Activated CD8-positive, alpha-beta T cell treated with anti-CD3 and anti-CD28 coated beads for 36 hours (primary cell): ENCODE measurements around the gene ZNF697. TPM values are rescaled to one million over a fixed set of nuclear protein-coding genes. Genes with fewer than 3 reads are reported as not detected.

ENCODE experiments used
- ATAC-seq: fragments of 200-7000 bp; cut with Tn5 transposase; one replicate; pipeline ENCODE4 v1.10.0; 2021; ENCODE audit warnings: mild to moderate bottlenecking, moderate library complexity
- CTCF ChIA-PET: fragments of 350-600 bp; sonication (Branson Sonifier 250); formaldehyde crosslinking; loops from one replicate; lab custom pipeline; 2021; ENCODE audit warnings: antibody characterized with exemption; lab: Charles Lee
- POLR2A ChIA-PET: fragments of 350-600 bp; sonication (Branson Sonifier 250); formaldehyde crosslinking; loops from one replicate; lab custom pipeline; 2021; ENCODE audit warnings: antibody characterized with exemption; lab: Charles Lee
- DNase-seq: peaks from one replicate; pipeline ENCODE4 v3.0.0-alpha.2; 2020
- H3K27ac Mint-ChIP-seq: one replicate; pipeline ENCODE4 v1.8.0; 2021; ENCODE audit warnings: mild to moderate bottlenecking, mixed read lengths
- H3K27me3 Mint-ChIP-seq: one replicate; pipeline ENCODE4 v1.8.0; 2021; ENCODE audit warnings: mixed read lengths
- H3K36me3 Mint-ChIP-seq: one replicate; pipeline ENCODE4 v1.8.0; 2021; ENCODE audit warnings: low read depth, mixed read lengths
- H3K4me1 Mint-ChIP-seq: one replicate; pipeline ENCODE4 v1.8.0; 2021; ENCODE audit warnings: low read depth, mixed read lengths
- H3K4me3 Mint-ChIP-seq: one replicate; pipeline ENCODE4 v1.8.0; 2021; ENCODE audit warnings: mild to moderate bottlenecking, moderate library complexity, mixed read lengths
- H3K9me3 Mint-ChIP-seq: one replicate; pipeline ENCODE4 v1.8.0; 2021; ENCODE audit warnings: mixed read lengths
- intact Hi-C: fragments of 100-400 bp; cut with micrococcal nuclease; formaldehyde crosslinking; loops from one replicate; pipeline ENCODE4 v1.10.0; 2022
- total RNA-seq, 2 experiments: library from RNA; stranded (reverse); gene quantifications; one replicate each; pipeline ENCODE4 v1.2.3, GENCODE V29; 2021
- TF ChIP-seq, protein P1 (sequence below): fragments of 200-600 bp; IDR thresholded peaks from one replicate; pipeline ENCODE4 v1.8.0; 2022; ENCODE audit warnings: antibody characterized with exemption, mild to moderate bottlenecking

ZNF697 gene
- total RNA-seq, 2 experiments from 2014 or later: 0.20 to 0.38 TPM

DNA sequence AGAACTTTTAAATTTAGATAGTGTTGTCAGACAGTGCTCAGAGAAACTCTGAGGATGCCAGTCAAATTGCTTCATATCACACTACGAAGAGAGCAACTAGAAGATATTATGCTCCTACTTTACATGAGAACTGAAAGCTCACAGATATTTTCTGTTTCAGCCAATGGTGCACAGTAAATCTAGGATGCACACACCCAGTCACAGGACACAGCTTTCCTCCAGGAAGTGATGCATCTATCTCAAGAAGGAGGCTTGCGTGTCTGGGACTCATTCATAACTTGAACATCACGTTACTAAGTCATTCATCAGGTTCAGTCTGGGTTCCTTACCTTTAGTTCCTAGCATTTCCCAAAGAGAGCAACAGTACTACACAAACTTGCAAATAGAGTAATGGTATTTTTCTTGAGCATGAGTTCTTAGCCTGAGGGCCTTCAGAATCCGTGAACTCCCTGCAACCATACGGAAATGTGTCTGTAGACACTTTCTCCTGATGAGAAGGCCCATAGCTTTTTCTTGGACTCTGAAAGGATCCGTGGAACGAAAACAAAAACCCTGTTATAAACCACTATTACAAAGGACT, 12.2 kb downstream of the ZNF697 start:
- Mint-ChIP-seq H3K9me3 (no peaks in the 10 kb centered on the region), H3K27ac (no peak overlapping the region), H3K36me3 (no peaks in the 10 kb centered on the region), H3K4me1 (no peaks in the 10 kb centered on the region), H3K27me3 (peaks cover 35% of the 10 kb centered on the region), H3K4me3 (no peak overlapping the region)
- POLR2A ChIA-PET: interaction anchor here (1.8 kb wide), 1 partner anchor 9 kb away, joined by 5 read pairs; no protein-coding TSS in a partner anchor
- ATAC-seq (no peak), DNase-seq (no peak)
- intact Hi-C loops: no loop called here
- TF ChIP-seq, protein P1, sequence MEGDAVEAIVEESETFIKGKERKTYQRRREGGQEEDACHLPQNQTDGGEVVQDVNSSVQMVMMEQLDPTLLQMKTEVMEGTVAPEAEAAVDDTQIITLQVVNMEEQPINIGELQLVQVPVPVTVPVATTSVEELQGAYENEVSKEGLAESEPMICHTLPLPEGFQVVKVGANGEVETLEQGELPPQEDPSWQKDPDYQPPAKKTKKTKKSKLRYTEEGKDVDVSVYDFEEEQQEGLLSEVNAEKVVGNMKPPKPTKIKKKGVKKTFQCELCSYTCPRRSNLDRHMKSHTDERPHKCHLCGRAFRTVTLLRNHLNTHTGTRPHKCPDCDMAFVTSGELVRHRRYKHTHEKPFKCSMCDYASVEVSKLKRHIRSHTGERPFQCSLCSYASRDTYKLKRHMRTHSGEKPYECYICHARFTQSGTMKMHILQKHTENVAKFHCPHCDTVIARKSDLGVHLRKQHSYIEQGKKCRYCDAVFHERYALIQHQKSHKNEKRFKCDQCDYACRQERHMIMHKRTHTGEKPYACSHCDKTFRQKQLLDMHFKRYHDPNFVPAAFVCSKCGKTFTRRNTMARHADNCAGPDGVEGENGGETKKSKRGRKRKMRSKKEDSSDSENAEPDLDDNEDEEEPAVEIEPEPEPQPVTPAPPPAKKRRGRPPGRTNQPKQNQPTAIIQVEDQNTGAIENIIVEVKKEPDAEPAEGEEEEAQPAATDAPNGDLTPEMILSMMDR: no peak
- CTCF ChIA-PET: interaction anchor here (2.2 kb wide), 1 partner anchor 39 kb away, joined by 9 read pairs; no protein-coding TSS in a partner anchor

DNA sequence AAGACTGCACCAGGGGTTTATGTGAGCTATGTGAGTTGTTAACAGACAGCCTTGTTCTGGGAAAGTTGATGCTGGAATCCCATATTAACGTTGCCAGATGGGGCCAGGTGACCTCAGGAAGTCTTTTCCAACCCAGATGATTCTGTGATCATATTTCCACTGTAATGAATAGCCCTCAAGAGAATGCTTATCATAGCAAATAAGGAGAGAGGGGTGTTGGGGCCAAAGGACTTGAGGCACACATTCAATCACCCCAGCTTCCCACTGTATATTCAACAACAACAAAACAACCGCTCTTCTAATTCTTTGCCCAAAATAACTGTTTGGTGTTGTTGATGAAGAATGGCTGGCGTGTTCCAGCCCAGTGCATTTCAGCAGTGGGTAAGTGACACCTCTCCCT, 14.1 kb downstream of the ZNF697 start:
- no peaks in the 10 kb centered on the region for H3K4me1 Mint-ChIP-seq
- H3K36me3 Mint-ChIP-seq: no peaks in the 10 kb centered on the region
- TF ChIP-seq, protein P1: no peak
- ChIA-PET POLR2A (no interaction called here), CTCF (interaction anchor here (0.8 to 1.0 kb wide), 3 partner anchors 20 to 41 kb away, joined by 3 to 4 read pairs (median 3); no protein-coding TSS in a partner anchor)
- ATAC-seq (no peak), DNase-seq (no peak)
- intact Hi-C loops: no loop called here
- no peak overlapping the region for H3K27ac Mint-ChIP-seq
- H3K4me3 Mint-ChIP-seq: no peak overlapping the region
- H3K27me3 Mint-ChIP-seq: peaks cover 47% of the 10 kb centered on the region
- H3K9me3 Mint-ChIP-seq: no peaks in the 10 kb centered on the region

DNA sequence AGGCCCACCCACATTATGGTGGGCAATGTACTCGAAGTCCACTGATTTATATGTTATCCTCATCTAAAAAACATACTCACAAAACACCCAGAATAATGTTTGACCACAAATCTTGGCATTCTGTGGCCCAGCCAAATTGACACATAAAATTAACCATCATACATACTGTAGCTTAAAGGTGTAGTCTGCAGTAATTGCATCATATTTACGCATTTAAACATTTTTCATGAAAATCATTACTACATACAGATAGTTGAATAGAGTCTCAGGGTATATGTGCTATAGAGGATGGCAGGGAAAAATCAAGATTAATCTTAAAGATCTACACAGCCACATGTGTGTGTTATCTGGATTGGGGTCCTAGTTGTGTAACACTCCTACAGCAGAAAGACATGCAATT, 14.5 kb downstream of the ZNF697 start:
- DNase-seq (no peak), ATAC-seq (no peak)
- Mint-ChIP-seq H3K36me3 (no peaks in the 10 kb centered on the region), H3K27me3 (peaks cover 48% of the 10 kb centered on the region), H3K9me3 (no peaks in the 10 kb centered on the region), H3K4me3 (no peak overlapping the region), H3K27ac (no peak overlapping the region), H3K4me1 (no peaks in the 10 kb centered on the region)
- intact Hi-C loops: no loop called here
- TF ChIP-seq, protein P1: no peak
- ChIA-PET POLR2A (no interaction called here), CTCF (interaction anchor here (0.8 to 1.0 kb wide), 3 partner anchors 19 to 42 kb away, joined by 3 to 4 read pairs (median 3); no protein-coding TSS in a partner anchor)

DNA sequence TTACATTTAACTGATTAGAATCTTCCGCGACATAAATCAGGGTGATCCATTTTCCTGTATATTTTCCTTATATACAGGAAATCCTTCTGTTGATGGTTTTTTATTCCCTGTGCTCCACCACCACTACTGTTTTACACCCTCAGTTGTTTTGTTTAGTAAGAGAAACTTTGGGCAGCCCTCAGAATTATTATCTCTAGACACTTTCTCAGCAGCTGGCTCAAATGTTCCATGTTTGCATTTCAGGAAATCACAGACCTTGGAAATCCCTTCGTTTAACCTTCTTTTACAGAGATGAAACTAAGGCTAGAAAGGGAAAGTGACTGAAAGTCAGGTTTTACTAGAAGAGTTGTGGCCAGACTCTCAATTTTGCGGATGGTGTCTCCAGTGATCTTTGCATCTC, 15.2 kb downstream of the ZNF697 start:
- Mint-ChIP-seq H3K4me3 (no peak overlapping the region), H3K36me3 (no peaks in the 10 kb centered on the region), H3K27ac (no peak overlapping the region), H3K9me3 (no peaks in the 10 kb centered on the region), H3K27me3 (peaks cover 51% of the 10 kb centered on the region), H3K4me1 (no peaks in the 10 kb centered on the region)
- ChIA-PET POLR2A (no interaction called here), CTCF (no interaction called here)
- intact Hi-C loops: no loop called here
- ATAC-seq: no peak
- DNase-seq: no peak
- TF ChIP-seq, protein P1: no peak

DNA sequence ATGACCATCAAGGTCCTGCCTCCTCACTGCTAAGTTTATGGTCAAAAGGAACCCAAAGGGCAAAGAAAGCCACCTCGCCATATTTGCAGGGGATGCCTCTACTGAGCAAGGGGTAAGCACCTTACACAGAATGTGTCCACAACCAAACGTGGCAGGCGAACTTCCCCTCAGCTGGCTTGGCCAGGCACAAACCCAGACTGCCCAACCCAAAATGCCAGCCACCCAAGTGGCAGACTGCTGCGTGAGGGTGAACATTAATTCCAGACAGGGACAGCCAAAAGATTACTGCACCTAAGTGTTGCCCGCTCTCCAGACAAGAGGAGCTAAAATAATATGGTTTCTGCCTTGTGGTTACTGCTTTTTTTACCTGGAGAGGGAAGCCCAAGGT, 16.0 kb downstream of the ZNF697 start:
- intact Hi-C loops: no loop called here
- Mint-ChIP-seq H3K4me3 (no peak overlapping the region), H3K27ac (no peak overlapping the region), H3K9me3 (no peaks in the 10 kb centered on the region), H3K27me3 (peaks cover 52% of the 10 kb centered on the region), H3K4me1 (no peaks in the 10 kb centered on the region), H3K36me3 (no peaks in the 10 kb centered on the region)
- POLR2A ChIA-PET: interaction anchor here (1.2 kb wide), 1 partner anchor 66 kb away, joined by 3 read pairs; no protein-coding TSS in a partner anchor
- ATAC-seq (no peak), DNase-seq (no peak)
- TF ChIP-seq, protein P1: no peak
- CTCF ChIA-PET: no interaction called here
